PFSK-1 (cell line): ENCODE measurements around the gene ZBTB9.

Source experiments
- SIN3A ChIP-seq: IDR thresholded peaks from 2 replicates; pipeline ENCODE4 v1.6.1; 2012; ENCODE audit warnings: mild to moderate bottlenecking, low read length, moderate library complexity, borderline replicate concordance; ENCODE audit not compliant: insufficient read depth
- TF ChIP-seq, protein P1 (sequence below), 2 experiments: IDR thresholded peaks; 2 replicates each; pipeline versions ENCODE4 v1.6.1 to v1.8.0; 2011 to 2012; ENCODE audit warnings: low read depth in 2 of 2, low read length in 2 of 2, control low read depth in 1 of 2, inconsistent platforms in 1 of 2, mild to moderate bottlenecking in 1 of 2, moderate library complexity in 1 of 2; ENCODE audit not compliant: insufficient read depth in 1 of 2

DNA sequence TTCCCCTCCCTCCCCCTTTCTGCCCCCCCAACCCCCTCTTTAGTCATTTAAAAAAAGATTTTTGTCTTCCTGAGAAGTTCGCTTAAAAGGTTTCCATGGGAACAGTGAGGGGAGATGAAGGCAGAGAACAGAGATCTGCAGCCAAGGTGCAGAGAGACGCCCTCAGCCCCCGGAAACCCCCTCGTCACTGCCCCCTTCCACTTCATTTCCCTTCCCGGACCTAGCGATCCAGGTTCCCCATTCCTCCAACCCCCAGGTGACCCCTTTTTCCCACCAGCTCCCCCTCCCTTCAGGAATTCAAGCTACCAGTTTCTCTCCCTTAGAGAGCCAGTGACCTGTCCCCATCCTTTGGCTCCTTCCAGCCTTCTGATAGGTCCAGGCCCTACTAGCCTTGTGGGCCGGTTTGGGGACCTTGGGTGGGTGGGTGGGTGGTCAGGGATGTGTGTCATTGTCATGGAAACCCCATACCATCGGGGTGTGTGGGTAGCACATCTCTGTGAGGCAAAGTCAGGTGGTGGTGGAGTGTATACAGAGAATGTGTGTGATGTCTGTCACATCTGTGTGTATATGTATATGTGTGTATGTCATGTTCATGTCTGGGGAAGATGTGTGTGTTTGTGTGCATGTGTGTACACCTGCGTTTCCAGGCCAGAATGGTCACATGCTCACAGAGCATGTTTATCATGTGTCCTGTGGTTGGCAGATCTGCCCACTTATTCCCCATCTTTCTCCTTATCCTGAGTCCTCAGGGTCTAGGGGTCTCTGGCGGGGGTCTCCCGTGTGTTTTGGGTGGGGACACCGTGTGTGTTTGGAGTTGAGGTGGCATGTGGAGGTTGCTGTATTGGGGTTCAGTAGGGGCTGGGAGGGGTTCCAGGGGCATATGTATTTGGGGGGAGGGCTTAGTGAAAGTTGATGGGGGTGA lies 27.5 kb upstream of the ZBTB9 start:
- TF ChIP-seq, protein P1, sequence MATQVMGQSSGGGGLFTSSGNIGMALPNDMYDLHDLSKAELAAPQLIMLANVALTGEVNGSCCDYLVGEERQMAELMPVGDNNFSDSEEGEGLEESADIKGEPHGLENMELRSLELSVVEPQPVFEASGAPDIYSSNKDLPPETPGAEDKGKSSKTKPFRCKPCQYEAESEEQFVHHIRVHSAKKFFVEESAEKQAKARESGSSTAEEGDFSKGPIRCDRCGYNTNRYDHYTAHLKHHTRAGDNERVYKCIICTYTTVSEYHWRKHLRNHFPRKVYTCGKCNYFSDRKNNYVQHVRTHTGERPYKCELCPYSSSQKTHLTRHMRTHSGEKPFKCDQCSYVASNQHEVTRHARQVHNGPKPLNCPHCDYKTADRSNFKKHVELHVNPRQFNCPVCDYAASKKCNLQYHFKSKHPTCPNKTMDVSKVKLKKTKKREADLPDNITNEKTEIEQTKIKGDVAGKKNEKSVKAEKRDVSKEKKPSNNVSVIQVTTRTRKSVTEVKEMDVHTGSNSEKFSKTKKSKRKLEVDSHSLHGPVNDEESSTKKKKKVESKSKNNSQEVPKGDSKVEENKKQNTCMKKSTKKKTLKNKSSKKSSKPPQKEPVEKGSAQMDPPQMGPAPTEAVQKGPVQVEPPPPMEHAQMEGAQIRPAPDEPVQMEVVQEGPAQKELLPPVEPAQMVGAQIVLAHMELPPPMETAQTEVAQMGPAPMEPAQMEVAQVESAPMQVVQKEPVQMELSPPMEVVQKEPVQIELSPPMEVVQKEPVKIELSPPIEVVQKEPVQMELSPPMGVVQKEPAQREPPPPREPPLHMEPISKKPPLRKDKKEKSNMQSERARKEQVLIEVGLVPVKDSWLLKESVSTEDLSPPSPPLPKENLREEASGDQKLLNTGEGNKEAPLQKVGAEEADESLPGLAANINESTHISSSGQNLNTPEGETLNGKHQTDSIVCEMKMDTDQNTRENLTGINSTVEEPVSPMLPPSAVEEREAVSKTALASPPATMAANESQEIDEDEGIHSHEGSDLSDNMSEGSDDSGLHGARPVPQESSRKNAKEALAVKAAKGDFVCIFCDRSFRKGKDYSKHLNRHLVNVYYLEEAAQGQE (IDR thresholded peaks at IDR 0.05; ENCODE audit: insufficient read depth in 1 of 2, low read depth in 2 of 2, low read length in 2 of 2), result no peak
- no peak for TF ChIP-seq SIN3A
